B cell (primary cell): ENCODE results near the gene SFMBT2.

ENCODE experiments used
- CTCF ChIP-seq: fragments of 200-600 bp; IDR thresholded peaks from one replicate; pipeline ENCODE4 v1.8.0; 2022; ENCODE audit warnings: antibody characterized with exemption, mild to moderate bottlenecking
- EZH2 ChIP-seq: IDR thresholded peaks from 2 replicates; pipeline ENCODE4 v1.6.1; 2012; ENCODE audit warnings: borderline replicate concordance, low read depth, mild to moderate bottlenecking, moderate library complexity, low read length; ENCODE audit not compliant: insufficient read depth, poor library complexity, severe bottlenecking

GRCh38 chr10:7345717-7346116, 65.1 kb downstream of the SFMBT2 start:
- no peak for TF ChIP-seq CTCF
- TF ChIP-seq EZH2, result no peak
